ENCODE results near the gene TUBA4A.

DNA sequence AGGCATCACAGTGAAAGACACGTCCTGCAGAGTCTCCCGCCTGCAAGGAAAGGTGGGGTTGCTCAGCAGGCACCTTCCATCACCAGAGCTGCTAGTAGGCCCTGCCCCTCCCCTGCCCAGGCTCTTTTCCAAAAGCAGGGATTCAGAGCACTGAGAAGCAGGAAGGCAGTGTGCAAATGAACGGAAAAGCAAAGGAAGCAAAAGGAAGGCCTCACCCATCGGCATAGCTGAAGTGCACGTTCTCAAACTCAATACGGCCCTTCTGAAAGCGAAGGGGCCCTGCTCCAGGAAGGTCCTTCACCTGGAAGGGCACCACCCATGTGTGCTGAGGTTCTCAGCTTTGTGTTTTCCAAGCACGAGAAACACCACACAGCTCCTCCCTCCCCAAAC, 40.7 kb downstream of the TUBA4A start:
- TF ChIP-seq, protein P1, sequence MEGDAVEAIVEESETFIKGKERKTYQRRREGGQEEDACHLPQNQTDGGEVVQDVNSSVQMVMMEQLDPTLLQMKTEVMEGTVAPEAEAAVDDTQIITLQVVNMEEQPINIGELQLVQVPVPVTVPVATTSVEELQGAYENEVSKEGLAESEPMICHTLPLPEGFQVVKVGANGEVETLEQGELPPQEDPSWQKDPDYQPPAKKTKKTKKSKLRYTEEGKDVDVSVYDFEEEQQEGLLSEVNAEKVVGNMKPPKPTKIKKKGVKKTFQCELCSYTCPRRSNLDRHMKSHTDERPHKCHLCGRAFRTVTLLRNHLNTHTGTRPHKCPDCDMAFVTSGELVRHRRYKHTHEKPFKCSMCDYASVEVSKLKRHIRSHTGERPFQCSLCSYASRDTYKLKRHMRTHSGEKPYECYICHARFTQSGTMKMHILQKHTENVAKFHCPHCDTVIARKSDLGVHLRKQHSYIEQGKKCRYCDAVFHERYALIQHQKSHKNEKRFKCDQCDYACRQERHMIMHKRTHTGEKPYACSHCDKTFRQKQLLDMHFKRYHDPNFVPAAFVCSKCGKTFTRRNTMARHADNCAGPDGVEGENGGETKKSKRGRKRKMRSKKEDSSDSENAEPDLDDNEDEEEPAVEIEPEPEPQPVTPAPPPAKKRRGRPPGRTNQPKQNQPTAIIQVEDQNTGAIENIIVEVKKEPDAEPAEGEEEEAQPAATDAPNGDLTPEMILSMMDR (conservative IDR thresholded peaks at IDR 0.05; ENCODE audit: low read depth in 2 of 2) = no peak
- TF ChIP-seq EZH2 (IDR thresholded peaks at IDR 0.05; ENCODE audit: low read depth, unreplicated experiment) (no peak), POLR2AphosphoS5 (IDR thresholded peaks at IDR 0.05; ENCODE audit: low read depth) (no peak), STAT1 (IDR thresholded peaks at IDR 0.05; ENCODE audit: unreplicated experiment) (no peak), EZH2phosphoT487 (IDR thresholded peaks at IDR 0.05; ENCODE audit: unreplicated experiment) (no peak), JUNB (IDR thresholded peaks at IDR 0.05; ENCODE audit: unreplicated experiment) (no peak), CREB1 (CRISPR knock-in tag; IDR thresholded peaks at IDR 0.05; ENCODE audit: low read depth) (no peak), NANOG (IDR thresholded peaks at IDR 0.05; ENCODE audit: borderline replicate concordance) (no peak)
- TF ChIP-seq, protein P2, sequence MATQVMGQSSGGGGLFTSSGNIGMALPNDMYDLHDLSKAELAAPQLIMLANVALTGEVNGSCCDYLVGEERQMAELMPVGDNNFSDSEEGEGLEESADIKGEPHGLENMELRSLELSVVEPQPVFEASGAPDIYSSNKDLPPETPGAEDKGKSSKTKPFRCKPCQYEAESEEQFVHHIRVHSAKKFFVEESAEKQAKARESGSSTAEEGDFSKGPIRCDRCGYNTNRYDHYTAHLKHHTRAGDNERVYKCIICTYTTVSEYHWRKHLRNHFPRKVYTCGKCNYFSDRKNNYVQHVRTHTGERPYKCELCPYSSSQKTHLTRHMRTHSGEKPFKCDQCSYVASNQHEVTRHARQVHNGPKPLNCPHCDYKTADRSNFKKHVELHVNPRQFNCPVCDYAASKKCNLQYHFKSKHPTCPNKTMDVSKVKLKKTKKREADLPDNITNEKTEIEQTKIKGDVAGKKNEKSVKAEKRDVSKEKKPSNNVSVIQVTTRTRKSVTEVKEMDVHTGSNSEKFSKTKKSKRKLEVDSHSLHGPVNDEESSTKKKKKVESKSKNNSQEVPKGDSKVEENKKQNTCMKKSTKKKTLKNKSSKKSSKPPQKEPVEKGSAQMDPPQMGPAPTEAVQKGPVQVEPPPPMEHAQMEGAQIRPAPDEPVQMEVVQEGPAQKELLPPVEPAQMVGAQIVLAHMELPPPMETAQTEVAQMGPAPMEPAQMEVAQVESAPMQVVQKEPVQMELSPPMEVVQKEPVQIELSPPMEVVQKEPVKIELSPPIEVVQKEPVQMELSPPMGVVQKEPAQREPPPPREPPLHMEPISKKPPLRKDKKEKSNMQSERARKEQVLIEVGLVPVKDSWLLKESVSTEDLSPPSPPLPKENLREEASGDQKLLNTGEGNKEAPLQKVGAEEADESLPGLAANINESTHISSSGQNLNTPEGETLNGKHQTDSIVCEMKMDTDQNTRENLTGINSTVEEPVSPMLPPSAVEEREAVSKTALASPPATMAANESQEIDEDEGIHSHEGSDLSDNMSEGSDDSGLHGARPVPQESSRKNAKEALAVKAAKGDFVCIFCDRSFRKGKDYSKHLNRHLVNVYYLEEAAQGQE (IDR thresholded peaks at IDR 0.05; ENCODE audit: unreplicated experiment) = no peak
- TF ChIP-seq, protein P3, sequence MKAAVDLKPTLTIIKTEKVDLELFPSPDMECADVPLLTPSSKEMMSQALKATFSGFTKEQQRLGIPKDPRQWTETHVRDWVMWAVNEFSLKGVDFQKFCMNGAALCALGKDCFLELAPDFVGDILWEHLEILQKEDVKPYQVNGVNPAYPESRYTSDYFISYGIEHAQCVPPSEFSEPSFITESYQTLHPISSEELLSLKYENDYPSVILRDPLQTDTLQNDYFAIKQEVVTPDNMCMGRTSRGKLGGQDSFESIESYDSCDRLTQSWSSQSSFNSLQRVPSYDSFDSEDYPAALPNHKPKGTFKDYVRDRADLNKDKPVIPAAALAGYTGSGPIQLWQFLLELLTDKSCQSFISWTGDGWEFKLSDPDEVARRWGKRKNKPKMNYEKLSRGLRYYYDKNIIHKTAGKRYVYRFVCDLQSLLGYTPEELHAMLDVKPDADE (IDR thresholded peaks at IDR 0.05) = no peak
- TF ChIP-seq, protein P4, sequence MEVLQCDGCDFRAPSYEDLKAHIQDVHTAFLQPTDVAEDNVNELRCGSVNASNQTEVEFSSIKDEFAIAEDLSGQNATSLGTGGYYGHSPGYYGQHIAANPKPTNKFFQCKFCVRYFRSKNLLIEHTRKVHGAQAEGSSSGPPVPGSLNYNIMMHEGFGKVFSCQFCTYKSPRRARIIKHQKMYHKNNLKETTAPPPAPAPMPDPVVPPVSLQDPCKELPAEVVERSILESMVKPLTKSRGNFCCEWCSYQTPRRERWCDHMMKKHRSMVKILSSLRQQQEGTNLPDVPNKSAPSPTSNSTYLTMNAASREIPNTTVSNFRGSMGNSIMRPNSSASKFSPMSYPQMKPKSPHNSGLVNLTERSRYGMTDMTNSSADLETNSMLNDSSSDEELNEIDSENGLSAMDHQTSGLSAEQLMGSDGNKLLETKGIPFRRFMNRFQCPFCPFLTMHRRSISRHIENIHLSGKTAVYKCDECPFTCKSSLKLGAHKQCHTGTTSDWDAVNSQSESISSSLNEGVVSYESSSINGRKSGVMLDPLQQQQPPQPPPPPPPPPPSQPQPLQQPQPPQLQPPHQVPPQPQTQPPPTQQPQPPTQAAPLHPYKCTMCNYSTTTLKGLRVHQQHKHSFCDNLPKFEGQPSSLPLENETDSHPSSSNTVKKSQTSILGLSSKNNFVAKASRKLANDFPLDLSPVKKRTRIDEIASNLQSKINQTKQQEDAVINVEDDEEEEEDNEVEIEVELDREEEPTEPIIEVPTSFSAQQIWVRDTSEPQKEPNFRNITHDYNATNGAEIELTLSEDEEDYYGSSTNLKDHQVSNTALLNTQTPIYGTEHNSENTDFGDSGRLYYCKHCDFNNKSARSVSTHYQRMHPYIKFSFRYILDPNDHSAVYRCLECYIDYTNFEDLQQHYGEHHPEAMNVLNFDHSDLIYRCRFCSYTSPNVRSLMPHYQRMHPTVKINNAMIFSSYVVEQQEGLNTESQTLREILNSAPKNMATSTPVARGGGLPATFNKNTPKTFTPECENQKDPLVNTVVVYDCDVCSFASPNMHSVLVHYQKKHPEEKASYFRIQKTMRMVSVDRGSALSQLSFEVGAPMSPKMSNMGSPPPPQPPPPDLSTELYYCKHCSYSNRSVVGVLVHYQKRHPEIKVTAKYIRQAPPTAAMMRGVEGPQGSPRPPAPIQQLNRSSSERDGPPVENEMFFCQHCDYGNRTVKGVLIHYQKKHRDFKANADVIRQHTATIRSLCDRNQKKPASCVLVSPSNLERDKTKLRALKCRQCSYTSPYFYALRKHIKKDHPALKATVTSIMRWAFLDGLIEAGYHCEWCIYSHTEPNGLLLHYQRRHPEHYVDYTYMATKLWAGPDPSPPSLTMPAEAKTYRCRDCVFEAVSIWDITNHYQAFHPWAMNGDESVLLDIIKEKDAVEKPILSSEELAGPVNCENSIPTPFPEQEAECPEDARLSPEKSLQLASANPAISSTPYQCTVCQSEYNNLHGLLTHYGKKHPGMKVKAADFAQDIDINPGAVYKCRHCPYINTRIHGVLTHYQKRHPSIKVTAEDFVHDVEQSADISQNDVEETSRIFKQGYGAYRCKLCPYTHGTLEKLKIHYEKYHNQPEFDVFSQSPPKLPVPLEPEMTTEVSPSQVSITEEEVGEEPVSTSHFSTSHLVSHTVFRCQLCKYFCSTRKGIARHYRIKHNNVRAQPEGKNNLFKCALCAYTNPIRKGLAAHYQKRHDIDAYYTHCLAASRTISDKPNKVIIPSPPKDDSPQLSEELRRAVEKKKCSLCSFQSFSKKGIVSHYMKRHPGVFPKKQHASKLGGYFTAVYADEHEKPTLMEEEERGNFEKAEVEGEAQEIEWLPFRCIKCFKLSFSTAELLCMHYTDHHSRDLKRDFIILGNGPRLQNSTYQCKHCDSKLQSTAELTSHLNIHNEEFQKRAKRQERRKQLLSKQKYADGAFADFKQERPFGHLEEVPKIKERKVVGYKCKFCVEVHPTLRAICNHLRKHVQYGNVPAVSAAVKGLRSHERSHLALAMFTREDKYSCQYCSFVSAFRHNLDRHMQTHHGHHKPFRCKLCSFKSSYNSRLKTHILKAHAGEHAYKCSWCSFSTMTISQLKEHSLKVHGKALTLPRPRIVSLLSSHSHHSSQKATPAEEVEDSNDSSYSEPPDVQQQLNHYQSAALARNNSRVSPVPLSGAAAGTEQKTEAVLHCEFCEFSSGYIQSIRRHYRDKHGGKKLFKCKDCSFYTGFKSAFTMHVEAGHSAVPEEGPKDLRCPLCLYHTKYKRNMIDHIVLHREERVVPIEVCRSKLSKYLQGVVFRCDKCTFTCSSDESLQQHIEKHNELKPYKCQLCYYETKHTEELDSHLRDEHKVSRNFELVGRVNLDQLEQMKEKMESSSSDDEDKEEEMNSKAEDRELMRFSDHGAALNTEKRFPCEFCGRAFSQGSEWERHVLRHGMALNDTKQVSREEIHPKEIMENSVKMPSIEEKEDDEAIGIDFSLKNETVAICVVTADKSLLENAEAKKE (CRISPR knock-in tag; IDR thresholded peaks at IDR 0.05) = no peak
